ENCODE data around the gene RAB17. TPM values are rescaled to one million over a fixed set of nuclear protein-coding genes. Genes with fewer than 3 reads are reported as not detected.
A peak's percentile ranks its signal among the peaks of the same experiment; 100 is the strongest.

Gene RAB17
- total RNA-seq, 2 donors from 2014 or later, result 12.6 to 13.6 TPM

GRCh38 chr2:237574894-237575868 lies 15.4 kb downstream of the RAB17 start:
- intact Hi-C loops (cut with DNase I), result loop anchor here (10.0 kb wide), 2 partner anchors 160 to 420 kb away; partner anchors contain the start of gene COL6A3
- no peak overlapping the region for H3K4me3 ChIP-seq
- no peaks in the 10 kb centered on the region for H3K27me3 ChIP-seq (replicated peaks; ENCODE audit: insufficient read depth)
- TF ChIP-seq, protein P1, sequence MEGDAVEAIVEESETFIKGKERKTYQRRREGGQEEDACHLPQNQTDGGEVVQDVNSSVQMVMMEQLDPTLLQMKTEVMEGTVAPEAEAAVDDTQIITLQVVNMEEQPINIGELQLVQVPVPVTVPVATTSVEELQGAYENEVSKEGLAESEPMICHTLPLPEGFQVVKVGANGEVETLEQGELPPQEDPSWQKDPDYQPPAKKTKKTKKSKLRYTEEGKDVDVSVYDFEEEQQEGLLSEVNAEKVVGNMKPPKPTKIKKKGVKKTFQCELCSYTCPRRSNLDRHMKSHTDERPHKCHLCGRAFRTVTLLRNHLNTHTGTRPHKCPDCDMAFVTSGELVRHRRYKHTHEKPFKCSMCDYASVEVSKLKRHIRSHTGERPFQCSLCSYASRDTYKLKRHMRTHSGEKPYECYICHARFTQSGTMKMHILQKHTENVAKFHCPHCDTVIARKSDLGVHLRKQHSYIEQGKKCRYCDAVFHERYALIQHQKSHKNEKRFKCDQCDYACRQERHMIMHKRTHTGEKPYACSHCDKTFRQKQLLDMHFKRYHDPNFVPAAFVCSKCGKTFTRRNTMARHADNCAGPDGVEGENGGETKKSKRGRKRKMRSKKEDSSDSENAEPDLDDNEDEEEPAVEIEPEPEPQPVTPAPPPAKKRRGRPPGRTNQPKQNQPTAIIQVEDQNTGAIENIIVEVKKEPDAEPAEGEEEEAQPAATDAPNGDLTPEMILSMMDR (IDR thresholded peaks at IDR 0.05), result peak in 1 of 4 experiments; percentile 47
- TF ChIP-seq POLR2A (IDR thresholded peaks at IDR 0.05) (no peak), POLR2AphosphoS5 (IDR thresholded peaks at IDR 0.05) (peak; percentile 40)
- peak; percentile 39 for DNase-seq (ENCODE audit: low spot score)
- WGBS, result 40% methylated on average over 25 of the region's 25 CpGs
- H3K36me3 ChIP-seq, result no peaks in the 10 kb centered on the region
- H3K9me3 ChIP-seq, result no peaks in the 10 kb centered on the region
- H3K27ac ChIP-seq, result peak overlapping the region; percentile 30 to 46
- H3K4me1 ChIP-seq (replicated peaks), result peaks cover 6% of the 10 kb centered on the region

DNA sequence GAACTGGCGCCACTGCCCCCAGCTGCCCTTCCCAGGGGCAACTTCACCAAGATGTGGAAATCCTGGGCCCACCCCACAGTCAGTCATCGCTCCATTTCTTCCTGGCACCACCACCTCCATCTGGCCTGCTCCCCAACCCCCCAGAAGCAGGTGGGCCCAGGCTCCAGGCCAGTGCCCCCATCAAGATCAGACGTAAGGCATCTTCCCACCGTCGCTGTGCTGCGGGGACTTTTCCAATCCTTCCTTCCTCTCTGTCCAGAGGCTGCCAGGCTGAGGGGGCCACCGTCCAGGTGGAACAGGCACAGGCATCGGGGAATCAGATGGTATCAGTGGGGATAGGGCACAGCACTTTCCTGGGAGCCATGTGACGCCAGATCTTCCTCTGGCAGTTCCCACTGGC lies 16.1 kb downstream of the RAB17 start:
- intact Hi-C loops (cut with DNase I), result loop anchor here (10.0 kb wide), 2 partner anchors 160 to 420 kb away; partner anchors contain the start of gene COL6A3
- H3K36me3 ChIP-seq, result no peaks in the 10 kb centered on the region
- no peak for TF ChIP-seq POLR2A (IDR thresholded peaks at IDR 0.05)
- TF ChIP-seq, protein P1 (IDR thresholded peaks at IDR 0.05), result no peak
- TF ChIP-seq POLR2AphosphoS5 (IDR thresholded peaks at IDR 0.05), result no peak
- WGBS, result 88% methylated on average over 9 of the region's 9 CpGs
- no peak for DNase-seq (ENCODE audit: low spot score)
- H3K27ac ChIP-seq, result peak overlapping the region in 1 of 2 donors; percentile 46
- H3K9me3 ChIP-seq, result no peaks in the 10 kb centered on the region
- H3K27me3 ChIP-seq (replicated peaks; ENCODE audit: insufficient read depth), result no peaks in the 10 kb centered on the region
- peaks cover 6% of the 10 kb centered on the region for H3K4me1 ChIP-seq (replicated peaks)
- no peak overlapping the region for H3K4me3 ChIP-seq

- H3K36me3 ChIP-seq, result no peaks in the 10 kb centered on the region
- no peaks in the 10 kb centered on the region for H3K27me3 ChIP-seq (replicated peaks; ENCODE audit: insufficient read depth)
- TF ChIP-seq POLR2A (IDR thresholded peaks at IDR 0.05) (no peak), POLR2AphosphoS5 (IDR thresholded peaks at IDR 0.05) (no peak)
- TF ChIP-seq, protein P1 (IDR thresholded peaks at IDR 0.05), result no peak
- intact Hi-C loops (cut with DNase I), result loop anchor here (10.0 kb wide), 2 partner anchors 159 to 419 kb away; partner anchors contain the start of gene COL6A3
- no peak for DNase-seq (ENCODE audit: low spot score)
- no peaks in the 10 kb centered on the region for H3K9me3 ChIP-seq
- whole genome bisulfite sequencing, result 86% methylated on average over 8 of the region's 8 CpGs
- H3K4me1 ChIP-seq (replicated peaks), result peaks cover 6% of the 10 kb centered on the region
- H3K4me3 ChIP-seq, result no peak overlapping the region
- no peak overlapping the region for H3K27ac ChIP-seq
These were observed 16.7 kb downstream of the RAB17 start for GRCh38 chr2:237573721-237574415.

DNA sequence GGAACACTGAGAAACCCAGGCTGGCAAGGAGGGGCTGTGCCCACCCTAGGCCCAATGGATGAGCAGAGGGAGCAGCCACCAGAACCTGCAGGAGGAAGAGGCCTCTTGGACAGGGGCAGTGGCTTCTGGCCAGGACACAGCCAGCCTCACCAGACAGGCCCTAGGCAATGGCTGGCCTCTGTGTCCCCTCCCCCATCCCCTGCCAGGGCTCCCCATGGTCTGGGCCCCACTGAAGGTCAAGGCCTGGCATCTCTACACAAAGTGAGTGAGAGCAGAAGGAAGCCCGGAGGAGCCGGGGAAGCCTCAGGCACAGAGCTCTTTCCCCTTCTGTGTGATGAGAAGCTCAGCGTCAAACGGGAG lies 17.8 kb downstream of the RAB17 start:
- intact Hi-C loops (cut with DNase I), result loop anchor here (1.0 to 10.0 kb wide), 3 partner anchors 58 to 418 kb away; partner anchors contain the start of gene COL6A3
- Histone ChIP-seq H3K36me3 (no peaks in the 10 kb centered on the region), H3K4me3 (no peak overlapping the region), H3K9me3 (no peaks in the 10 kb centered on the region), H3K27ac (peak overlapping the region in 1 of 2 donors; percentile 52), H3K27me3 (replicated peaks; ENCODE audit: insufficient read depth) (no peaks in the 10 kb centered on the region), H3K4me1 (replicated peaks) (peaks cover 6% of the 10 kb centered on the region)
- 82% methylated on average over 4 of the region's 4 CpGs for WGBS
- no peak for DNase-seq (ENCODE audit: low spot score)
- TF ChIP-seq POLR2A (IDR thresholded peaks at IDR 0.05), result no peak
- no peak for TF ChIP-seq POLR2AphosphoS5 (IDR thresholded peaks at IDR 0.05)
- TF ChIP-seq, protein P1 (IDR thresholded peaks at IDR 0.05), result no peak

All from prostate gland (tissue), 2 donors.